Endometrium (tissue), 2 donors: ENCODE data around the gene POP7.
"Not testable (repeated sequence)": the region's sequence is repeated elsewhere in the genome, so short reads cannot be mapped to it uniquely, and the experiment has no call there.

Experiments used
- FAIRE-seq: peaks from 2 replicates; lab custom pipeline; 2012; peaks lifted over from hg19 to GRCh38; lab: Jason Lieb, UNC
- donor health status: control.
- donor health status: control.

The POP7 gene

GRCh38 chr7:100692578-100692961 is 13.4 kb upstream of the POP7 start:
- FAIRE-seq, result no peak

GRCh38 chr7:100693312-100694097 is 12.4 kb upstream of the POP7 start:
- FAIRE-seq, result no peak

- FAIRE-seq, result no peak
Observed at GRCh38 chr7:100694098-100694745, 11.7 kb upstream of the POP7 start, which contains the start of gene GIGYF1. GIGYF1 (minus strand) TSS chr7:100694250; CDS start chr7:100688238, 6,012 bp downstream.

DNA sequence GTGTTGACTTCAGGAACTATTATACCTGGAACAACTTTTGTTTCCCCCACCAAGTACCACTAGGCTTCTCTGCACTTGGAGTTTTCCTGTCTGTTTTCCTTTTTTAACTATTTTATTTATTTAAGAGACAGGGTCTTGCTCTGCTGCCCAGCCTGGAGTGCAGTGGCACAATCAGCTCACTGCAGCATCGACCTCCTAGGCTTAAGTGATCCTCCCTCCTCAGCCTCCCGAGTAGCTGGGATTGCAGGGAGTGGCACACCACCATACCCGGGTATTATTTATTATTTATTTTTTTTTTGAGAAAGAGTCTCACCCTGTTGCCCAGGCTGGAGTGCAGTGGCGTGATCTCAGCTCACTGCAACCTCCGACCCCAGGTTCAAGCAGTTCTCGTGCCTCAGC is 9.8 kb upstream of the POP7 start:
- FAIRE-seq, result no peak

GRCh38 chr7:100699018-100699417 is 6.9 kb upstream of the POP7 start:
- no peak for FAIRE-seq

- FAIRE-seq, result not testable (repeated sequence)
Observed at GRCh38 chr7:100701089-100701488, 4.8 kb upstream of the POP7 start.

- FAIRE-seq, result no peak
Observed at GRCh38 chr7:100705320-100705752, 585 bp upstream of the POP7 start.

- no peak for FAIRE-seq
Observed at GRCh38 chr7:100706672-100707311, 871 bp downstream of the POP7 start.

- FAIRE-seq, result no peak
Observed at GRCh38 chr7:100708395-100708794, 2.5 kb downstream of the POP7 start.

DNA sequence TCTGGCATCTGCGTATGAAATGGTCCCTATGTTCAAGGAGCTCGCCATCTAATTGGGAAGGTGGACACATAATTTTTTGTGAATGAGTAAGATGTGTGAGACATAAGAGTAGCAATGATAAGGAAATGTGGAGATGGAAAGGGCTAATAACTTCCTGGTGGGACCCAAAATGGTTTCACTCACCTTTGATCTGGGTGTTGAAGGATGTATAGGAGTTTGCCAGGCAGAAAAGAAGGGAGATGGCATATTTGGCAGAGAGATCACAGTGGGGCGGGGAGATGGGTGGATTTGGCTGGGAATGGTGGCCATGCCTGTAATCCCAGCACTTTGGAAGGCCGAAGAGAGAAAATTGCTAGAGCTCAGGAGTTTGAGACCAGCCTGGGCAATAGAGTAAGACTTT is 4.5 kb downstream of the POP7 start:
- no peak for FAIRE-seq

DNA sequence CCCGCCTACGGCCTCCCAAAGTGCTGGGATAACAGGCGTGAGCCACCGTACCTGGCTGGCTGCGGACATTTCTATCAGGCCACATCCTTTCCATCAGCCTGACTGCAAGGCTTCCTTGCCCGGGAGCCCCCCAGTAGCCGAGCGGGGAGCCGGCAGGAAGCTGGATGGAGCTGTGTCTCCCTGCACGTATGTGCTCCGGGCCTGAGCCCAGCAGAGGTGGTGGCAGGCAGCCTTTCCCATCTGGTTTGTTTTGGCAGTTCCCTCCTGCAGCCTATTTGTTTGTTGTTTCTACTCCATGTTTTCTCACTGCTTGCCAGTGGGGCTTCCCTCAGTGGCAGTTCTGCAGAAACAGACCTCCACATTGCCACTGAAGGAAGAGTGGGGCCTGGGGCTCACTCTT is 5.4 kb downstream of the POP7 start:
- FAIRE-seq, result no peak

- no peak for FAIRE-seq
Observed at GRCh38 chr7:100714725-100715124, 8.8 kb downstream of the POP7 start.

DNA sequence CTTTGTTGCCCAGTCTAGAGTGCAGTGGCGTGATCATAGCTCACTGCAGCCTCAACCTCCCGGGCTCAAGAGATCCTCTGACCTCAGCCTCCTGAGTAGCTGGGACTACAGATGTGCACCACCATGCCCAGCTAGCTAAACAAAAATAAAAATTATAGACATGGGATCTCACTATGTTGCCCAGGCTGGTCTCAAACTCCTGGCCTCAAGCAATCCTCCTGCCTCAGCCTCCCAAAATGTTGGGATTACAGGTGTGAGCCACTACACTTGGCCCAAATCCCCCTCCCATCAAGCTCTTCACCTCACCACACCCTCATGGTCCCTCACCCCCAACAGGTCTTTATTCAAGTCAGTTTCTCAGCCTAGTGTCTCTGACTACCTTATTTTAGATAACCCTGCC is 11.2 kb downstream of the POP7 start:
- not testable (repeated sequence) for FAIRE-seq

GRCh38 chr7:100719523-100720278 is 13.8 kb downstream of the POP7 start:
- FAIRE-seq, result no peak

- FAIRE-seq, result no peak
Observed at GRCh38 chr7:100720279-100720670, 14.4 kb downstream of the POP7 start, which contains the start of gene EPO. EPO (plus strand) TSS chr7:100720468; CDS start chr7:100720981, 513 bp downstream.

- FAIRE-seq, result no peak
Observed at GRCh38 chr7:100720671-100721504, 15.0 kb downstream of the POP7 start.

DNA sequence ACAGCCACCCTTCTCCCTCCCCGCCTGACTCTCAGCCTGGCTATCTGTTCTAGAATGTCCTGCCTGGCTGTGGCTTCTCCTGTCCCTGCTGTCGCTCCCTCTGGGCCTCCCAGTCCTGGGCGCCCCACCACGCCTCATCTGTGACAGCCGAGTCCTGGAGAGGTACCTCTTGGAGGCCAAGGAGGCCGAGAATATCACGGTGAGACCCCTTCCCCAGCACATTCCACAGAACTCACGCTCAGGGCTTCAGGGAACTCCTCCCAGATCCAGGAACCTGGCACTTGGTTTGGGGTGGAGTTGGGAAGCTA is 15.5 kb downstream of the POP7 start:
- FAIRE-seq, result no peak

DNA sequence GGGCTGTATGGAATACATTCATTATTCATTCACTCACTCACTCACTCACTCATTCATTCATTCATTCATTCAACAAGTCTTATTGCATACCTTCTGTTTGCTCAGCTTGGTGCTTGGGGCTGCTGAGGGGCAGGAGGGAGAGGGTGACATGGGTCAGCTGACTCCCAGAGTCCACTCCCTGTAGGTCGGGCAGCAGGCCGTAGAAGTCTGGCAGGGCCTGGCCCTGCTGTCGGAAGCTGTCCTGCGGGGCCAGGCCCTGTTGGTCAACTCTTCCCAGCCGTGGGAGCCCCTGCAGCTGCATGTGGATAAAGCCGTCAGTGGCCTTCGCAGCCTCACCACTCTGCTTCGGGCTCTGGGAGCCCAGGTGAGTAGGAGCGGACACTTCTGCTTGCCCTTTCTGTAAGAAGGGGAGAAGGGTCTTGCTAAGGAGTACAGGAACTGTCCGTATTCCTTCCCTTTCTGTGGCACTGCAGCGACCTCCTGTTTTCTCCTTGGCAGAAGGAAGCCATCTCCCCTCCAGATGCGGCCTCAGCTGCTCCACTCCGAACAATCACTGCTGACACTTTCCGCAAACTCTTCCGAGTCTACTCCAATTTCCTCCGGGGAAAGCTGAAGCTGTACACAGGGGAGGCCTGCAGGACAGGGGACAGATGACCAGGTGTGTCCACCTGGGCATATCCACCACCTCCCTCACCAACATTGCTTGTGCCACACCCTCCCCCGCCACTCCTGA is 16.7 kb downstream of the POP7 start:
- FAIRE-seq, result no peak

DNA sequence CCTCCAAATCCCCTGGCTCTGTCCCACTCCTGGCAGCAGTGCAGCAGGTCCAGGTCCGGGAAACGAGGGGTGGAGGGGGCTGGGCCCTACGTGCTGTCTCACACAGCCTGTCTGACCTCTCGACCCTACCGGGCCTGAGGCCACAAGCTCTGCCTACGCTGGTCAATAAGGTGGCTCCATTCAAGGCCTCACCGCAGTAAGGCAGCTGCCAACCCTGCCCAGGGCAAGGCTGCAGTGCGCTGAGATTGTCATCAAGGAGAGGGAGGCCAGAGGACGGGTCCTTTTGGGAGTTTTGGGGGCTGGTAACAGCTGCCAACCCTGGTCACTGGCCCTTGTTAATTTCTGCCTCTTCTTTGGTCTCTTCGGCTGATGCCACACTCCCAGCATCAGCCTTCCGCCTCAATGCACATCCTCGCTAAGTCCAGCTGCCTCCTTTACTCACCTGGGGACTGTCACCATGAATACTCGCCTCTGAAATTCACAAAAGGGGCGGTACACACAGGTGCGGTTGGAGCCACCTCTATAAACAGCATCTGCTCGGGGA is 17.9 kb downstream of the POP7 start:
- FAIRE-seq, result no peak

DNA sequence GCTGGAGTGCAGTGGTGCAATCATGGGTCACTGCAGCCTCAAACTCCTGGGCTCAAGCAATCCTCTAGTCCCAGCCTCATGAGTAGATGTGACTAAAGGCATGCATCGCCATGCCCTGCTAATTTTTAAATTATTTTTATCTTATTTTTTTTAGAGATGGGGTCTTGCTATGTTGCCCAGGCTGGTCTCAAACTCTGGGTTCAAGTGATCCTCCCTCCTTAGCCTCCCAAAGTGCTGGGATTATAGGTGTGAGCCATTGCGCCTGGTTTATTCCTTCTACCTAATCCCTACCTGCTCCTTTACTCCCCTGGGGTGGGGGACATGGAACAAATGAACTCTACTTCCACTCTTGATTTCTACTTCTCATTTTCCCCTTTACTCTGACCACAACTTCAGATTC is 18.4 kb downstream of the POP7 start:
- FAIRE-seq, result not testable (repeated sequence)
